Endodermal cell (in vitro differentiated cells): Measurements from ENCODE around the gene CD300LF. TPM values are rescaled to one million over a fixed set of nuclear protein-coding genes. Genes with fewer than 3 reads are reported as not detected.
A peak's percentile ranks its signal among the peaks of the same experiment; 100 is the strongest.

Source experiments
- DNase-seq: peaks from one replicate; pipeline ENCODE4 v3.0.0-alpha.2; 2017
- H3K27ac ChIP-seq: 2 replicates; pipeline ENCODE4 v1.5.1; 2013; ENCODE audit warnings: mild to moderate bottlenecking, low read depth, low read length, moderate library complexity
- H3K27me3 ChIP-seq: 2 replicates; pipeline ENCODE4 v1.6.1; 2013; ENCODE audit warnings: mild to moderate bottlenecking, low read length, moderate library complexity; ENCODE audit not compliant: insufficient read depth, control insufficient read depth, poor library complexity, severe bottlenecking
- H3K36me3 ChIP-seq: 2 replicates; pipeline ENCODE4 v1.7.0; 2013; ENCODE audit warnings: mild to moderate bottlenecking, low read length, moderate library complexity; ENCODE audit not compliant: control insufficient read depth, insufficient read depth
- H3K4me1 ChIP-seq: one replicate; pipeline ENCODE4 v1.7.0; 2013; ENCODE audit warnings: low read length; ENCODE audit not compliant: control insufficient read depth, insufficient read depth
- H3K4me3 ChIP-seq: 2 replicates; pipeline ENCODE4 v1.5.1; 2013; ENCODE audit warnings: mild to moderate bottlenecking, low read length, moderate library complexity
- H3K9ac ChIP-seq: 2 replicates; pipeline ENCODE4 v1.6.1; 2013; ENCODE audit warnings: mild to moderate bottlenecking, low read length, moderate library complexity; ENCODE audit not compliant: poor library complexity, severe bottlenecking; ENCODE audit errors: extremely low read depth
- H3K9me3 ChIP-seq: 2 replicates; pipeline ENCODE4 v1.6.1; 2013; ENCODE audit warnings: mild to moderate bottlenecking, low read length, moderate library complexity; ENCODE audit not compliant: control insufficient read depth
- H3K27ac Mint-ChIP-seq: 2 replicates; pipeline ENCODE4 v1.8.0; 2020; ENCODE audit warnings: mixed read lengths
- H3K27me3 Mint-ChIP-seq: 2 replicates; pipeline ENCODE4 v1.8.0; 2021; ENCODE audit warnings: mild to moderate bottlenecking, mixed read lengths; ENCODE audit not compliant: insufficient read depth
- H3K36me3 Mint-ChIP-seq: 2 replicates; pipeline ENCODE4 v1.8.0; 2020; ENCODE audit warnings: low read depth, mixed read lengths
- H3K4me1 Mint-ChIP-seq: 2 replicates; pipeline ENCODE4 v1.8.0; 2020; ENCODE audit warnings: mixed read lengths
- H3K4me3 Mint-ChIP-seq: 2 replicates; pipeline ENCODE4 v1.8.0; 2020; ENCODE audit warnings: mild to moderate bottlenecking, moderate library complexity, mixed read lengths
- H3K9me3 Mint-ChIP-seq: 2 replicates; pipeline ENCODE4 v1.8.0; 2020; ENCODE audit warnings: mild to moderate bottlenecking, mixed read lengths
- CTCF ChIP-seq: fragments of 200-600 bp; sonication (generic); conservative IDR thresholded peaks from 2 replicates; pipeline ENCODE4 v1.5.0; 2021; ENCODE audit warnings: antibody characterized with exemption, mild to moderate bottlenecking
- WGBS, 2 experiments: methylation state at CpG; one replicate each; pipeline versions ENCODE4 v1.1.5 to v1.1.7; 2013; ENCODE audit warnings: missing lambda C conversion rate in 2 of 2, mixed read lengths in 1 of 2; ENCODE audit not compliant: insufficient coverage in 1 of 2, insufficient read length in 1 of 2; 5-methylcytosine and 5-hydroxymethylcytosine counted together
- total RNA-seq, 2 donors: library from RNA; stranded (reverse); fragmentation: NEBNext Ultra II Directional in 1 of 2; extraction: Animal tissue kit (Norgen Biotek cat#: 25700) in 1 of 2; gene quantifications; 2 replicates in 1 of 2; 3 replicates in 1 of 2; pipeline ENCODE4 v1.2.1, GENCODE V29; 2021

The CD300LF gene
- total RNA-seq, 2 donors from 2014 or later = not detected

DNA sequence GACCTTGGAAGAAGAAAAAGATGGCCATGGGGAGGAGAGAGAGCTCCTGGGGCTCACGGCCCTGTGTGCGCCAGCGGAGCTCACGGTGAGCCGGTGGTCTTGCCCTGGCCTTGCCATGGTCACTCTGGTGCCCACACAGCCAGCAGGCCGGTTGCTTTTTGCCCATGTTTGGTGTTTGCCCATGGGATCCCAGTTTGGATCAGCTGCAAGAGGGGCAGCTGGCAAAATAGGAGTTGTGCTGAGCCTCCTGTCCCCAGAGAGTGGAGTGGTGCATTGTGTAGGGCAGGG, 37.3 kb upstream of the CD300LF start:
- peaks cover 34% of the 10 kb centered on the region for H3K4me1 ChIP-seq
- 61% methylated on average over 6 of the region's 6 CpGs; no CpG with 5 or more reads in 1 of the 2 experiments for WGBS, 2 experiments
- Mint-ChIP-seq H3K27me3 (no peaks in the 10 kb centered on the region), H3K27ac (peak overlapping the region; percentile 91), H3K36me3 (peaks cover 22% of the 10 kb centered on the region), H3K4me1 (peaks cover 47% of the 10 kb centered on the region), H3K4me3 (peak overlapping the region; percentile 95), H3K9me3 (no peaks in the 10 kb centered on the region)
- TF ChIP-seq CTCF = no peak
- H3K4me3 ChIP-seq = peak overlapping the region; percentile 89
- DNase-seq = no peak
- peaks cover 28% of the 10 kb centered on the region for H3K36me3 ChIP-seq
- peaks cover 4% of the 10 kb centered on the region for H3K9me3 ChIP-seq
- H3K27ac ChIP-seq = no peak overlapping the region
- peak overlapping the region; percentile 85 for H3K9ac ChIP-seq
- no peaks in the 10 kb centered on the region for H3K27me3 ChIP-seq

DNA sequence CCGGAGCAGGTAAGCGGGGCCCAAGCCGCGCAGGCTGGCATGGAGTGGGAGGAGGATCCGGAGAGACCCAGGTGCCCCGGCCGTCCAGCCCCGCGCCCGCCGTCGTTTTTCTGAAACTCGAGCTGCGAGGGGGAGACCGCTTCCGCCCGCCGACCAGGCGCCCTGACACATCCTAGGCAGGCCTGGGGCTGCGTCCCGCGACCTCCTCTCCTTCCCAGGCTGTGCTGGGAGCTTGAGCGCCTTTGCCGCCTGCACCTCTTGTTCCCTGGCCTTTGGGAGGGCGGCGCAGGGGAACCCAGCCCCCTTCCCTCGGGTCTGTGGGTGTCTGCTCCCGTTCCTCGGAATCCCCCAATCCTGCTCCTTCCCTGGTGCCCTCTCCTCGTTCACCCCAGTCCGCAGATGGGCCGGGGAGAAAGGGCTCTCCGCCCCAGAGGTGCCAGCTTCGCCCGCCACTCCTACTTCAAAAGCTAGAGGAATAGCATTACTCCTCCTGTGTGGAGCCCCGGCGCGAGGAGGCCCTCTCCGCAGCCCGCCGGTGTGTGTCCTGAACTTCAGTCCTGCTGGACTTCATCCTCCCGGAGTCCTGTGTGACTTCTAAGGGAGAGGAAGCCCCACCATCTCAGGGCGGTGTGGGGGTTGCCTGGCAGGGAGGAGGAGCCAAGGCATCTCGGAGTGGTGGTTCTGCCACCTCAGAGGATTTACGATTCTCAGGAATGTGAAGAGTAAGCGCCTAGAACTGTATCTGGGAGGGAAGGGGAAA, 36.7 kb upstream of the CD300LF start:
- Histone ChIP-seq H3K4me1 (peaks cover 37% of the 10 kb centered on the region), H3K9ac (peak overlapping the region; percentile 85), H3K27ac (no peak overlapping the region), H3K27me3 (no peaks in the 10 kb centered on the region), H3K9me3 (peaks cover 4% of the 10 kb centered on the region), H3K4me3 (peak overlapping the region; percentile 89), H3K36me3 (peaks cover 22% of the 10 kb centered on the region)
- WGBS, 2 experiments = 1% methylated on average over 22 to 46 of the region's 46 CpGs
- H3K27ac Mint-ChIP-seq = peak overlapping the region; percentile 91
- peak; percentile 82 for DNase-seq
- peaks cover 18% of the 10 kb centered on the region for H3K36me3 Mint-ChIP-seq
- H3K27me3 Mint-ChIP-seq = no peaks in the 10 kb centered on the region
- TF ChIP-seq CTCF = no peak
- no peaks in the 10 kb centered on the region for H3K9me3 Mint-ChIP-seq
- H3K4me3 Mint-ChIP-seq = peak overlapping the region; percentile 95
- H3K4me1 Mint-ChIP-seq = peaks cover 50% of the 10 kb centered on the region

DNA sequence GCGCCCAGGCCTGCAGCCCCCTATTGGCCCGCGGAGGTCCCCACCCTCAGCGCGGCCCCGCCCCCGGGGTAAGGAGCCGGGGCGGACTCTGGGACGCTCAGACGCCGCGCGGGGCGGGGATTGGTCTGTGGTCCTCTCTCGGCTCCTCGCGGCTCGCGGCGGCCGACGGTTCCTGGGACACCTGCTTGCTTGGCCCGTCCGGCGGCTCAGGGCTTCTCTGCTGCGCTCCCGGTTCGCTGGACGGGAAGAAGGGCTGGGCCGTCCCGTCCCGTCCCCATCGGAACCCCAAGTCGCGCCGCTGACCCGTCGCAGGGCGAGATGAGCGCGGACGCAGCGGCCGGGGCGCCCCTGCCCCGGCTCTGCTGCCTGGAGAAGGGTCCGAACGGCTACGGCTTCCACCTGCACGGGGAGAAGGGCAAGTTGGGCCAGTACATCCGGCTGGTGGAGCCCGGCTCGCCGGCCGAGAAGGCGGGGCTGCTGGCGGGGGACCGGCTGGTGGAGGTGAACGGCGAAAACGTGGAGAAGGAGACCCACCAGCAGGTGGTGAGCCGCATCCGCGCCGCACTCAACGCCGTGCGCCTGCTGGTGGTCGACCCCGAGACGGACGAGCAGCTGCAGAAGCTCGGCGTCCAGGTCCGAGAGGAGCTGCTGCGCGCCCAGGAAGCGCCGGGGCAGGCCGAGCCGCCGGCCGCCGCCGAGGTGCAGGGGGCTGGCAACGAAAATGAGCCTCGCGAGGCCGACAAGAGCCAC, 36.0 kb upstream of the CD300LF start, which contains the start of gene NHERF1:
Gene NHERF1 (plus strand): TSS at position 100 of the 750 bp plus-strand sequence. CDS start 219 bp downstream, at position 319.
- Mint-ChIP-seq H3K36me3 (peaks cover 18% of the 10 kb centered on the region), H3K27ac (peak within 1 kb of the TSS; percentile 92), H3K4me3 (peak within 1 kb of the TSS; percentile 95), H3K4me1 (peaks cover 50% of the 10 kb centered on the region), H3K9me3 (no peaks in the 10 kb centered on the region), H3K27me3 (no peaks in the 10 kb centered on the region)
- Histone ChIP-seq H3K36me3 (peaks cover 22% of the 10 kb centered on the region), H3K27ac (peak within 1 kb of the TSS; percentile 6), H3K9ac (peak within 1 kb of the TSS; percentile 85), H3K9me3 (peaks cover 4% of the 10 kb centered on the region), H3K4me1 (peaks cover 37% of the 10 kb centered on the region), H3K27me3 (no peaks in the 10 kb centered on the region), H3K4me3 (peak within 1 kb of the TSS; percentile 89)
- DNase-seq = peak; percentile 99
- WGBS, 2 experiments = 0% methylated on average over 32 to 90 of the region's 90 CpGs
- peak; percentile 60 for TF ChIP-seq CTCF
